Testis (tissue), 2 donors: Measurements from ENCODE around the gene CRB1.

Experiments
- POLR2A ChIP-seq: fragments of 450-650 bp; IDR thresholded peaks from one replicate; pipeline ENCODE4 v1.6.1; 2017; ENCODE audit warnings: antibody characterized with exemption, mild to moderate bottlenecking, moderate library complexity
- TF ChIP-seq, protein P1 (sequence below), 3 experiments: fragments of 450-650 bp in 2 of 3; fragments of 200-600 bp in 1 of 3; sonication (generic) in 1 of 3; IDR thresholded peaks; one replicate each; pipeline ENCODE4 v1.5.1; 2016 to 2019; ENCODE audit warnings: antibody characterized with exemption in 3 of 3, mild to moderate bottlenecking in 2 of 3, moderate library complexity in 1 of 3

DNA sequence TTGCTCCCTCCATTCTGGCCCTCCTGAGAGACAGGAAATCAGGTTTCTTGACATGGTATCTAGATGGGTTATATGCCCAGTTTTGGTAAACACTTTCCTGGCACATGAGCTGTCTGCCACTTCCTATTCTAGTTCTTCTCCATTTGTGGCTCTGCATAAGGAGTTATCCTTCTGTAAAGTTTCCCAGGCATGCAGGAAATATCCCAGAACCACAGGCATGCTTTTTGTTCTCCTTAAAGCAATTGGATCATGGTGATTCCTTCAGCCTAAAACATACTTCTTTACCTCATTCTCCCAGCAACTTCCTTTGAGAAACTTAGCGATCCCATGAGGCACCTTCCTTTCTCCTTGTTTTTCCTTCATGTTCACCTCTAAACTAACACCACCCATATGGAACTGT, 199.8 kb downstream of the CRB1 start:
- TF ChIP-seq, protein P1, sequence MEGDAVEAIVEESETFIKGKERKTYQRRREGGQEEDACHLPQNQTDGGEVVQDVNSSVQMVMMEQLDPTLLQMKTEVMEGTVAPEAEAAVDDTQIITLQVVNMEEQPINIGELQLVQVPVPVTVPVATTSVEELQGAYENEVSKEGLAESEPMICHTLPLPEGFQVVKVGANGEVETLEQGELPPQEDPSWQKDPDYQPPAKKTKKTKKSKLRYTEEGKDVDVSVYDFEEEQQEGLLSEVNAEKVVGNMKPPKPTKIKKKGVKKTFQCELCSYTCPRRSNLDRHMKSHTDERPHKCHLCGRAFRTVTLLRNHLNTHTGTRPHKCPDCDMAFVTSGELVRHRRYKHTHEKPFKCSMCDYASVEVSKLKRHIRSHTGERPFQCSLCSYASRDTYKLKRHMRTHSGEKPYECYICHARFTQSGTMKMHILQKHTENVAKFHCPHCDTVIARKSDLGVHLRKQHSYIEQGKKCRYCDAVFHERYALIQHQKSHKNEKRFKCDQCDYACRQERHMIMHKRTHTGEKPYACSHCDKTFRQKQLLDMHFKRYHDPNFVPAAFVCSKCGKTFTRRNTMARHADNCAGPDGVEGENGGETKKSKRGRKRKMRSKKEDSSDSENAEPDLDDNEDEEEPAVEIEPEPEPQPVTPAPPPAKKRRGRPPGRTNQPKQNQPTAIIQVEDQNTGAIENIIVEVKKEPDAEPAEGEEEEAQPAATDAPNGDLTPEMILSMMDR (IDR thresholded peaks at IDR 0.05) = no peak
- no peak for TF ChIP-seq POLR2A
